ENCODE data around the gene CHGA.

The CHGA gene

GRCh38 chr14:92945959-92946846 is 23.3 kb downstream of the CHGA start:
- no peak overlapping the region for H3K4me3 ChIP-seq (ENCODE audit: low read length)
- TF ChIP-seq, protein P1, sequence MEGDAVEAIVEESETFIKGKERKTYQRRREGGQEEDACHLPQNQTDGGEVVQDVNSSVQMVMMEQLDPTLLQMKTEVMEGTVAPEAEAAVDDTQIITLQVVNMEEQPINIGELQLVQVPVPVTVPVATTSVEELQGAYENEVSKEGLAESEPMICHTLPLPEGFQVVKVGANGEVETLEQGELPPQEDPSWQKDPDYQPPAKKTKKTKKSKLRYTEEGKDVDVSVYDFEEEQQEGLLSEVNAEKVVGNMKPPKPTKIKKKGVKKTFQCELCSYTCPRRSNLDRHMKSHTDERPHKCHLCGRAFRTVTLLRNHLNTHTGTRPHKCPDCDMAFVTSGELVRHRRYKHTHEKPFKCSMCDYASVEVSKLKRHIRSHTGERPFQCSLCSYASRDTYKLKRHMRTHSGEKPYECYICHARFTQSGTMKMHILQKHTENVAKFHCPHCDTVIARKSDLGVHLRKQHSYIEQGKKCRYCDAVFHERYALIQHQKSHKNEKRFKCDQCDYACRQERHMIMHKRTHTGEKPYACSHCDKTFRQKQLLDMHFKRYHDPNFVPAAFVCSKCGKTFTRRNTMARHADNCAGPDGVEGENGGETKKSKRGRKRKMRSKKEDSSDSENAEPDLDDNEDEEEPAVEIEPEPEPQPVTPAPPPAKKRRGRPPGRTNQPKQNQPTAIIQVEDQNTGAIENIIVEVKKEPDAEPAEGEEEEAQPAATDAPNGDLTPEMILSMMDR (conservative IDR thresholded peaks at IDR 0.05; ENCODE audit: low read length), result no peak
- peak; percentile 17 for DNase-seq (ENCODE audit: low read depth)

DNA sequence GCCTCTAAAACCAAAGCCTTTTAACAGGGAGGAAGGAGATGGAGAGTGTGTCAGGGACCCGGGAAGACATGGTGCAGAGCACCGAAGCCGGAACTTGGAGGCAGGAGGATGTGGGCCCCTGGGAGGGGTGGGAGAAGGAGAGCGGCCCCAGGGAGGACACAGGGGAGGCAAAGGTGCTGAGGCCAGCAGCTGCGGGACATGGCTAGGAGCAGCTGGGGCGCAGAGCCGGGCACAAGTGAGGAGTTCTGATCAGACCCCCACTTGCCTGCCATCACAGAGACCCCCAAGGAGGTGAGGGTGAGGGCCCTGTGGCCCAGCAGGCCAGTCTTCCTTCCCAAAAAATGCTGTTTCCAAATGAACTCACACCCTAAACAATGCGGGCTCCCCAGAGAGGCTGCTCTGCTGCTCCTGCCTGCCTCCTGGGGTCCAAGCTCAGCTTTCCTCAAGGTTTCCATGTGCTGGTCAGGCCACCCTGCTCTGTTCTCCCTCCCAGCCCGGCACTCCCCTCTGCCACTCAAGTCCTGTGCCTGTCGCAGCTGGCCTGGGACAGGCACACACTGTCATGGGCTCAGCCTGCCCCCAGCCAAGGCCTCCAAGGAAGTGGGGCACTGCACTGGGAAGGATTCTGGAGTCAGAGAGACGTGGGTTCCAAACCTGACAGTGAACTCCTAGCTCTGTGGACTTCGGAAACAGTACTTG is 24.0 kb downstream of the CHGA start:
- TF ChIP-seq, protein P1 (conservative IDR thresholded peaks at IDR 0.05; ENCODE audit: low read length), result no peak
- no peak for DNase-seq (ENCODE audit: low read depth)
- H3K4me3 ChIP-seq (ENCODE audit: low read length), result no peak overlapping the region

- H3K4me3 ChIP-seq (ENCODE audit: low read length), result no peak overlapping the region
- TF ChIP-seq, protein P1 (conservative IDR thresholded peaks at IDR 0.05; ENCODE audit: low read length), result no peak
- DNase-seq (ENCODE audit: low read depth), result no peak
Observed at GRCh38 chr14:92948647-92949046, 25.7 kb downstream of the CHGA start.

GRCh38 chr14:92949496-92950192 is 26.7 kb downstream of the CHGA start:
- H3K4me3 ChIP-seq (ENCODE audit: low read length), result no peak overlapping the region
- TF ChIP-seq, protein P1 (conservative IDR thresholded peaks at IDR 0.05; ENCODE audit: low read length), result no peak
- DNase-seq (ENCODE audit: low read depth), result no peak

- TF ChIP-seq, protein P1 (conservative IDR thresholded peaks at IDR 0.05; ENCODE audit: low read length), result no peak
- DNase-seq (ENCODE audit: low read depth), result no peak
- no peak overlapping the region for H3K4me3 ChIP-seq (ENCODE audit: low read length)
Observed at GRCh38 chr14:92950193-92950540, 27.2 kb downstream of the CHGA start.

GRCh38 chr14:92950773-92951172 is 27.8 kb downstream of the CHGA start:
- no peak overlapping the region for H3K4me3 ChIP-seq (ENCODE audit: low read length)
- DNase-seq (ENCODE audit: low read depth), result no peak
- TF ChIP-seq, protein P1 (conservative IDR thresholded peaks at IDR 0.05; ENCODE audit: low read length), result no peak

Data from AG10803 (cell line).